GM21737 (cell line): ENCODE results near the gene KCNAB3.
"Not testable (repeated sequence)": the region's sequence is repeated elsewhere in the genome, so short reads cannot be mapped to it uniquely, and the experiment has no call there.

Experiments
- ATAC-seq: cut with Tn5 transposase; IDR thresholded peaks from one replicate; pipeline ENCODE4 v1.9.1; 2021; ENCODE audit warnings: mild to moderate bottlenecking, moderate library complexity; ENCODE audit not compliant: unreplicated experiment

The KCNAB3 gene

GRCh38 chr17:7929158-7930023 is at the start of gene KCNAB3:
Gene KCNAB3 (minus strand): TSS chr17:7929856. CDS start chr17:7929435, 421 bp downstream.
- ATAC-seq, result no peak

- ATAC-seq, result no peak
These were observed 48.1 kb upstream of the KCNAB3 start for GRCh38 chr17:7977805-7978204.

GRCh38 chr17:7977039-7977438 is 47.4 kb upstream of the KCNAB3 start:
- no peak for ATAC-seq

- ATAC-seq, result no peak
These were observed 45.0 kb upstream of the KCNAB3 start for GRCh38 chr17:7974638-7975131.

- ATAC-seq, result no peak
These were observed 42.6 kb upstream of the KCNAB3 start for GRCh38 chr17:7972131-7972785.

- no peak for ATAC-seq
These were observed 42.0 kb upstream of the KCNAB3 start for GRCh38 chr17:7971651-7972050.

GRCh38 chr17:7969433-7969832 is 39.8 kb upstream of the KCNAB3 start:
- ATAC-seq, result no peak

- ATAC-seq, result no peak
These were observed 38.1 kb upstream of the KCNAB3 start for GRCh38 chr17:7967751-7968150.

- no peak for ATAC-seq
These were observed 31.8 kb upstream of the KCNAB3 start for GRCh38 chr17:7961421-7961820.

- ATAC-seq, result no peak
These were observed 30.0 kb upstream of the KCNAB3 start for GRCh38 chr17:7959503-7960253.

- ATAC-seq, result no peak
These were observed 26.7 kb upstream of the KCNAB3 start for GRCh38 chr17:7956228-7956965.

- no peak for ATAC-seq
These were observed 26.0 kb upstream of the KCNAB3 start for GRCh38 chr17:7955414-7956227.

- not testable (repeated sequence) for ATAC-seq
These were observed 23.6 kb upstream of the KCNAB3 start for GRCh38 chr17:7953266-7953665.

GRCh38 chr17:7951143-7951792 is 21.6 kb upstream of the KCNAB3 start:
- ATAC-seq, result no peak

GRCh38 chr17:7950578-7950977 is 20.9 kb upstream of the KCNAB3 start:
- ATAC-seq, result no peak

- ATAC-seq, result no peak
These were observed 18.0 kb upstream of the KCNAB3 start for GRCh38 chr17:7947651-7948050.

GRCh38 chr17:7946441-7946840 is 16.8 kb upstream of the KCNAB3 start:
- no peak for ATAC-seq

GRCh38 chr17:7945651-7946050 is 16.0 kb upstream of the KCNAB3 start:
- no peak for ATAC-seq

- no peak for ATAC-seq
These were observed 14.7 kb upstream of the KCNAB3 start for GRCh38 chr17:7944326-7944725.
